Measurements from ENCODE around the gene TRAFD1.

DNA sequence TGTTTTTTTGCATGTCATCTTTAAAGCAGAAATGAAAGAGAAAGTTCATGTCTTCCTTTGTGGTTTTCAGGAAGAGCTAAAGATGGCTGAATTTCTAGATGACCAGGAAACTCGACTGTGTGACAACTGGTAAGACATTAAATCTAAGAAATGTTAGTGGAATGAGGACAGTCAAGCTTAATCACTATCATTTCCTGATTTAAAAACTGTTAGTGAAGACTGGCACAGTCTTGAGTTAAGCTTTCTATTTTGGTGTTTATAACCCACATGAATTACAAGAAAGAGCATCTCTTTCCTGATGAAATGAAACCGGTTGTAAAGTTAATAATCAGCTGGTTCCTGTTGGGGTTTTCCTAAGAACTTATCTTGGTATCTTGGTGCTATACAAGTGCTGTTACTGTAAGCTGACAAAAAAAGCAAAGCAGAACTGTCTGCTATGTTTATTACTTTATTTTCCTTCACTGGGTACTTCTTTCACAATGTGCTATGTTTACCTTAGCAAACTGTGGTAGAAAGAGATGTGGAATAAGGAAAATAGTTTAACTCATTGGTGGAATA, 5.2 kb downstream of the TRAFD1 start:
- TF ChIP-seq POLR2A (IDR thresholded peaks at IDR 0.05; ENCODE audit: borderline replicate concordance, extremely low read depth, insufficient read depth, insufficient read length) (no peak), CEBPB (IDR thresholded peaks at IDR 0.05; ENCODE audit: low read depth) (no peak), TCF7L2 (IDR thresholded peaks at IDR 0.05; ENCODE audit: borderline replicate concordance, extremely low read depth, insufficient read depth, insufficient read length) (no peak), YY1 (IDR thresholded peaks at IDR 0.05; ENCODE audit: extremely low read depth, insufficient replicate concordance, low read depth, low read length) (no peak), FOSL1 (IDR thresholded peaks at IDR 0.05; ENCODE audit: low read depth) (no peak), EZH2 (IDR thresholded peaks at IDR 0.05) (no peak), POLR2AphosphoS5 (IDR thresholded peaks at IDR 0.05; ENCODE audit: low read depth, low read length) (no peak), ZFX (IDR thresholded peaks at IDR 0.05) (no peak), SRF (IDR thresholded peaks at IDR 0.05; ENCODE audit: low read depth) (no peak), RAD21 (IDR thresholded peaks at IDR 0.05; ENCODE audit: low read depth) (no peak)
- TF ChIP-seq, protein P1, sequence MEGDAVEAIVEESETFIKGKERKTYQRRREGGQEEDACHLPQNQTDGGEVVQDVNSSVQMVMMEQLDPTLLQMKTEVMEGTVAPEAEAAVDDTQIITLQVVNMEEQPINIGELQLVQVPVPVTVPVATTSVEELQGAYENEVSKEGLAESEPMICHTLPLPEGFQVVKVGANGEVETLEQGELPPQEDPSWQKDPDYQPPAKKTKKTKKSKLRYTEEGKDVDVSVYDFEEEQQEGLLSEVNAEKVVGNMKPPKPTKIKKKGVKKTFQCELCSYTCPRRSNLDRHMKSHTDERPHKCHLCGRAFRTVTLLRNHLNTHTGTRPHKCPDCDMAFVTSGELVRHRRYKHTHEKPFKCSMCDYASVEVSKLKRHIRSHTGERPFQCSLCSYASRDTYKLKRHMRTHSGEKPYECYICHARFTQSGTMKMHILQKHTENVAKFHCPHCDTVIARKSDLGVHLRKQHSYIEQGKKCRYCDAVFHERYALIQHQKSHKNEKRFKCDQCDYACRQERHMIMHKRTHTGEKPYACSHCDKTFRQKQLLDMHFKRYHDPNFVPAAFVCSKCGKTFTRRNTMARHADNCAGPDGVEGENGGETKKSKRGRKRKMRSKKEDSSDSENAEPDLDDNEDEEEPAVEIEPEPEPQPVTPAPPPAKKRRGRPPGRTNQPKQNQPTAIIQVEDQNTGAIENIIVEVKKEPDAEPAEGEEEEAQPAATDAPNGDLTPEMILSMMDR (IDR thresholded peaks at IDR 0.05 in 2 of 3, conservative IDR thresholded peaks at IDR 0.05 in 1 of 3; ENCODE audit: borderline replicate concordance in 1 of 3, insufficient read depth in 1 of 3, low read depth in 2 of 3, low read length in 2 of 3) = no peak
- TF ChIP-seq, protein P2, sequence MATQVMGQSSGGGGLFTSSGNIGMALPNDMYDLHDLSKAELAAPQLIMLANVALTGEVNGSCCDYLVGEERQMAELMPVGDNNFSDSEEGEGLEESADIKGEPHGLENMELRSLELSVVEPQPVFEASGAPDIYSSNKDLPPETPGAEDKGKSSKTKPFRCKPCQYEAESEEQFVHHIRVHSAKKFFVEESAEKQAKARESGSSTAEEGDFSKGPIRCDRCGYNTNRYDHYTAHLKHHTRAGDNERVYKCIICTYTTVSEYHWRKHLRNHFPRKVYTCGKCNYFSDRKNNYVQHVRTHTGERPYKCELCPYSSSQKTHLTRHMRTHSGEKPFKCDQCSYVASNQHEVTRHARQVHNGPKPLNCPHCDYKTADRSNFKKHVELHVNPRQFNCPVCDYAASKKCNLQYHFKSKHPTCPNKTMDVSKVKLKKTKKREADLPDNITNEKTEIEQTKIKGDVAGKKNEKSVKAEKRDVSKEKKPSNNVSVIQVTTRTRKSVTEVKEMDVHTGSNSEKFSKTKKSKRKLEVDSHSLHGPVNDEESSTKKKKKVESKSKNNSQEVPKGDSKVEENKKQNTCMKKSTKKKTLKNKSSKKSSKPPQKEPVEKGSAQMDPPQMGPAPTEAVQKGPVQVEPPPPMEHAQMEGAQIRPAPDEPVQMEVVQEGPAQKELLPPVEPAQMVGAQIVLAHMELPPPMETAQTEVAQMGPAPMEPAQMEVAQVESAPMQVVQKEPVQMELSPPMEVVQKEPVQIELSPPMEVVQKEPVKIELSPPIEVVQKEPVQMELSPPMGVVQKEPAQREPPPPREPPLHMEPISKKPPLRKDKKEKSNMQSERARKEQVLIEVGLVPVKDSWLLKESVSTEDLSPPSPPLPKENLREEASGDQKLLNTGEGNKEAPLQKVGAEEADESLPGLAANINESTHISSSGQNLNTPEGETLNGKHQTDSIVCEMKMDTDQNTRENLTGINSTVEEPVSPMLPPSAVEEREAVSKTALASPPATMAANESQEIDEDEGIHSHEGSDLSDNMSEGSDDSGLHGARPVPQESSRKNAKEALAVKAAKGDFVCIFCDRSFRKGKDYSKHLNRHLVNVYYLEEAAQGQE (IDR thresholded peaks at IDR 0.05; ENCODE audit: low read depth) = no peak
- TF ChIP-seq, protein P3, sequence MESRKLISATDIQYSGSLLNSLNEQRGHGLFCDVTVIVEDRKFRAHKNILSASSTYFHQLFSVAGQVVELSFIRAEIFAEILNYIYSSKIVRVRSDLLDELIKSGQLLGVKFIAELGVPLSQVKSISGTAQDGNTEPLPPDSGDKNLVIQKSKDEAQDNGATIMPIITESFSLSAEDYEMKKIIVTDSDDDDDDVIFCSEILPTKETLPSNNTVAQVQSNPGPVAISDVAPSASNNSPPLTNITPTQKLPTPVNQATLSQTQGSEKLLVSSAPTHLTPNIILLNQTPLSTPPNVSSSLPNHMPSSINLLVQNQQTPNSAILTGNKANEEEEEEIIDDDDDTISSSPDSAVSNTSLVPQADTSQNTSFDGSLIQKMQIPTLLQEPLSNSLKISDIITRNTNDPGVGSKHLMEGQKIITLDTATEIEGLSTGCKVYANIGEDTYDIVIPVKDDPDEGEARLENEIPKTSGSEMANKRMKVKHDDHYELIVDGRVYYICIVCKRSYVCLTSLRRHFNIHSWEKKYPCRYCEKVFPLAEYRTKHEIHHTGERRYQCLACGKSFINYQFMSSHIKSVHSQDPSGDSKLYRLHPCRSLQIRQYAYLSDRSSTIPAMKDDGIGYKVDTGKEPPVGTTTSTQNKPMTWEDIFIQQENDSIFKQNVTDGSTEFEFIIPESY (IDR thresholded peaks at IDR 0.05; ENCODE audit: extremely low read depth, insufficient replicate concordance, low read length) = no peak
- TF ChIP-seq, protein P4, sequence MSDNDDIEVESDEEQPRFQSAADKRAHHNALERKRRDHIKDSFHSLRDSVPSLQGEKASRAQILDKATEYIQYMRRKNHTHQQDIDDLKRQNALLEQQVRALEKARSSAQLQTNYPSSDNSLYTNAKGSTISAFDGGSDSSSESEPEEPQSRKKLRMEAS (IDR thresholded peaks at IDR 0.05) = no peak

All from HCT116 (cell line).